Neutrophil (primary cell): ENCODE results near the gene PELI3.
A peak's percentile ranks its signal among the peaks of the same experiment; 100 is the strongest.

Source experiments
- H3K27ac ChIP-seq: fragments of 200-600 bp; sonication (generic); 2 replicates; pipeline ENCODE4 v1.5.1; 2016; ENCODE audit warnings: mild to moderate bottlenecking, moderate library complexity
- H3K27me3 ChIP-seq: fragments of 200-600 bp; sonication (generic); 2 replicates; pipeline ENCODE4 v1.6.0; 2016; ENCODE audit warnings: mild to moderate bottlenecking
- H3K36me3 ChIP-seq: fragments of 200-600 bp; sonication (generic); 2 replicates; pipeline ENCODE4 v1.5.1; 2017
- H3K4me1 ChIP-seq, 2 experiments: fragments of 200-600 bp in 1 of 2; sonication (generic) in 1 of 2; 1 replicate in 1 of 2; 2 replicates in 1 of 2; pipeline versions ENCODE4 v1.5.1 to v1.6.1; 2013 to 2016; ENCODE audit warnings: low read depth in 1 of 2, low read length in 1 of 2, mild to moderate bottlenecking in 1 of 2, moderate library complexity in 1 of 2; ENCODE audit not compliant: control insufficient read depth in 1 of 2, insufficient read depth in 1 of 2
- H3K4me3 ChIP-seq, 2 experiments: fragments of 200-600 bp in 1 of 2; sonication (generic) in 1 of 2; 1 replicate in 1 of 2; 2 replicates in 1 of 2; pipeline ENCODE4 v1.5.1; 2013 to 2016; ENCODE audit warnings: low read depth in 1 of 2, low read length in 1 of 2, mild to moderate bottlenecking in 1 of 2, moderate library complexity in 1 of 2
- H3K9me3 ChIP-seq: fragments of 200-600 bp; sonication (generic); 2 replicates; pipeline ENCODE4 v1.5.1; 2016
- TF ChIP-seq, protein P1 (sequence below): fragments of 200-600 bp; sonication (generic); IDR thresholded peaks from 2 replicates; pipeline ENCODE4 v1.5.1; 2016; ENCODE audit warnings: antibody characterized with exemption

The PELI3 gene

DNA sequence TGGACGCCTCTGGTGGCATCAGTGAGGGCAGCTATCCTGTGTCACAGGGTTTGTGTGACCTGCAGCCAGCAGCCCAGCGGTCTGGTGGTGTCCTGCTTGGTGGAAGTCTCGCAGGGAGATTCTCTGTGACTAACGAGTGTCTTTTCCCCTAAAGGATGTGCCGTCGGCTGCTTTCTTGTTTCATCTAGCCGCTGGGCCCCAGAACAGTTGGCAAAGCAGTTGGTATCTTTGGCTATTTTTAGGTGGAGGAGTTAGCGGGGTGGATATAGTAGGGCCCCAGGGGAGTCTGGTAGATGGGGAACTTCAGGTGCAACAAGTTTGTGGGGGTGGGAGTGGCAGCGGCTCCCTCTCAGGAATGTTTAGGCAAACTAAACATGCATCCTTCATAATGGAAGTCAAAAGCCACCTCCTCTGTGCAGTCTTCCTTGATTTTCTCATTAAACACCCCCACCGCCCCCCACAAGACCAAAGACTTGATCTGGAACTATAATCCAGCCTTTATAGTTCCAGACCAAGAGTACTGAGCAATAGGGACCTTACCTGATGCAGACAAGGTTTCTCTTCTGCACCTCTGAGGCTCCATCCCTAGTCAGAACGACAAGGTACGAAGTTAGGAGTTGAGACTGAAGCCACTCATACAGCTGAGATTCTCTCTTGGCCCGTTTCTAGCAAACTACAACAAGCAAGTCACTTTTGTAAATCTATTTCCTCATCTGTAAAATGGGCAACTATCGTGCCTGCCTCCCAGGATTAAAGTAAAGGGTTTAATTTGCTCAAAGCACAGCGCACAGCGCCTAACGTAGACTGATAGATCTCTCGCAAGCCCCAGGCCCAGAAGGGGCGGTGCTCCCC lies 1.1 kb upstream of the PELI3 start:
- peak overlapping the region; percentile 14 for H3K27ac ChIP-seq
- H3K36me3 ChIP-seq = no peaks in the 10 kb centered on the region
- TF ChIP-seq, protein P1, sequence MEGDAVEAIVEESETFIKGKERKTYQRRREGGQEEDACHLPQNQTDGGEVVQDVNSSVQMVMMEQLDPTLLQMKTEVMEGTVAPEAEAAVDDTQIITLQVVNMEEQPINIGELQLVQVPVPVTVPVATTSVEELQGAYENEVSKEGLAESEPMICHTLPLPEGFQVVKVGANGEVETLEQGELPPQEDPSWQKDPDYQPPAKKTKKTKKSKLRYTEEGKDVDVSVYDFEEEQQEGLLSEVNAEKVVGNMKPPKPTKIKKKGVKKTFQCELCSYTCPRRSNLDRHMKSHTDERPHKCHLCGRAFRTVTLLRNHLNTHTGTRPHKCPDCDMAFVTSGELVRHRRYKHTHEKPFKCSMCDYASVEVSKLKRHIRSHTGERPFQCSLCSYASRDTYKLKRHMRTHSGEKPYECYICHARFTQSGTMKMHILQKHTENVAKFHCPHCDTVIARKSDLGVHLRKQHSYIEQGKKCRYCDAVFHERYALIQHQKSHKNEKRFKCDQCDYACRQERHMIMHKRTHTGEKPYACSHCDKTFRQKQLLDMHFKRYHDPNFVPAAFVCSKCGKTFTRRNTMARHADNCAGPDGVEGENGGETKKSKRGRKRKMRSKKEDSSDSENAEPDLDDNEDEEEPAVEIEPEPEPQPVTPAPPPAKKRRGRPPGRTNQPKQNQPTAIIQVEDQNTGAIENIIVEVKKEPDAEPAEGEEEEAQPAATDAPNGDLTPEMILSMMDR = no peak
- no peaks in the 10 kb centered on the region for H3K9me3 ChIP-seq
- H3K4me1 ChIP-seq = peaks cover 12 to 20% of the 10 kb centered on the region in 2 experiments
- peak overlapping the region; percentile 62 to 69 for H3K4me3 ChIP-seq
- H3K27me3 ChIP-seq = peaks cover 46% of the 10 kb centered on the region

DNA sequence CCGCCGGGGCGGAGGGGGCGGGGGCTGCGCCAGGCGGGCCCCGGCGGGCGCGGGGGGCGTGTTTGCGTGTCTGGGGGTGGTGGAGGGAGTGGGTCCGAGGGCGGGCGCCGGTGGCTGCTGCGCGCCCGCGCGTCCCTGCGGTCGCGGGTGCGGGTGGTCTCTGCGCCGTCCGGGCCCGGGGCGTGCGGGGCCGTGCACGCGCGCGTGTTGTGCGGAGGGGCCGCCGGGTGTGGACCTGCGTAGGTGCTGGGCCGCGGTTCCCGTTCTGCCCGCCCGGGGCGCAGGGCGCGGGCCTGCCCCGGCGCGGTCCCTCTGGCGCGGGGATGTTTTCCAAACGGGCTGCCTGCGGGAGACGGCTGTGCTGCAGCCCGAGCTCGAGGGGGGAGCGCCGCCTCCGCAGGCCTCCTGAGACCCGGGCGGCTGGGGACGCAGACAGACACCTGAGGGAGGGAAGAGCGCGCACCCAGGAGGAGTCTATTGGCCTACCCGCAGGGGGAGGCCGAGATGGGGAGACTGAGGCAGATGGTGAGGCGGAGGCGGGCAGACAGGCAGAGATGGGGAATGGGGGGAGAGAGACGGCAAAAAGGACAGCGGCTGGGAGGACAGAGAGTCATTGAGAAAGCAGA lies 442 bp downstream of the PELI3 start:
- peak overlapping the region; percentile 55 to 62 for H3K4me3 ChIP-seq
- TF ChIP-seq, protein P1 = peak; percentile 20
- peak overlapping the region; percentile 14 for H3K27ac ChIP-seq
- H3K36me3 ChIP-seq = no peaks in the 10 kb centered on the region
- H3K27me3 ChIP-seq = peaks cover 46% of the 10 kb centered on the region
- peaks cover 12 to 18% of the 10 kb centered on the region in 2 experiments for H3K4me1 ChIP-seq
- H3K9me3 ChIP-seq = no peaks in the 10 kb centered on the region

DNA sequence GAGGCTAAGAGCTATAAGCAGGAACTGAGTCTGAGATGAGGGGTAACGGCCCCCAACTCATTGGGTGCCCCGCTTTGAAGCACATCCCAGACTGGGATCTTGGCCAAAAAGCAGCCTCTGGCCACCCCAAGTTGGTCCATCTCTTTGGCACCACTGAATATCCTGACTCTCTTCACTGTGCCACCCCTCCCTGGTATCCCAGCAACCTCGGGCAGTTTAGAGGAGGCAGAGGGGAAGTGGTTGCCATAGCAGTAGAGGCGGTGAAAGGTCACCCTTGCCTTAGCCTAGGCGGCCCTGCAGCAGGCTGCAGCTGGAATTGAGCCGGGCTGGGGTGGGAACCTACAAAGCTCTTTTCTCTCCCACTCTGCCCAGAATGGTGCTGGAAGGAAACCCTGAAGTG lies 1.1 kb downstream of the PELI3 start:
- Histone ChIP-seq H3K27ac (no peak overlapping the region), H3K27me3 (peaks cover 46% of the 10 kb centered on the region), H3K36me3 (no peaks in the 10 kb centered on the region), H3K4me3 (peak overlapping the region; percentile 55 to 62), H3K4me1 (peaks cover 12 to 14% of the 10 kb centered on the region in 2 experiments), H3K9me3 (no peaks in the 10 kb centered on the region)
- TF ChIP-seq, protein P1 = no peak

DNA sequence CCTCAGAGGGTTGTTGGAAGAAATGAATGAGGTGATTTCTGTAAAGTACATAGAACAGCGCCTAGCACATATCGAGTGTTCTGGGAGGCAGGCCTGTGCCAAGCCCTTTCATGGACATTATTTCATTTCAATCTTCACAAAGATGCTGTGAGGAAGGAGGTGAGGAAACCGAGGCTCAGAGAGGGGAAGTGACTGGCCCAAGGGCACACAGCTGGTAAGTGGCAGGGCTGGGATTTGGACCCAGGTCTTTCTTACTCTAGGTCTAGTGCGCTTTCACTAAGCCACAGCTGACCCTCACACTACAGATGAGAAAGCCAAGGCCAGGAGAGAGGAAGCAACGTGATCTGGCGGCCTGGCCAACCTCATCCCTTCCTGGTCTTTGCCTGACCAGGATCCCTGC lies 2.0 kb downstream of the PELI3 start:
- Histone ChIP-seq H3K36me3 (no peaks in the 10 kb centered on the region), H3K9me3 (no peaks in the 10 kb centered on the region), H3K27ac (no peak overlapping the region), H3K27me3 (peaks cover 46% of the 10 kb centered on the region), H3K4me3 (no peak overlapping the region), H3K4me1 (peaks cover 12 to 14% of the 10 kb centered on the region in 2 experiments)
- TF ChIP-seq, protein P1 = no peak

DNA sequence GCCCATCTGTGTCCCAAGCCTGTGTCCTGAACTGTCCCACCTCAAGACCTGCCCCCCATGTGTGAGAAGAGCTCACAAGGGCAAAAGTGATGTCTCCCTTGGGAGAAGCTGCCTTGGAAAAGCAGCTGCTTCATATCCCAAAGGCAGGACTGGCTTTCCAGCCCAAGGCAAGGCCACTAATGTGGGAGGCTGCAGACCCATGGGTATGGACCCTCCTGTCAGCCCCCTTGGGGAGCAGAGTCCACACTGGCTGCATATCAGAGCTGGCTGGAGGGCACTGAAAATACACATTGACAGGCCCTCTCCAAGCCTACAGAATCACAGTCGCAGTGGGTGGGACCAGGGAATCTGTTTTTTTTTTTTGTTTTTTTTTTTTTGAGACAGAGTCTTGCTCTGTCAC lies 2.7 kb downstream of the PELI3 start:
- Histone ChIP-seq H3K9me3 (no peaks in the 10 kb centered on the region), H3K27me3 (peaks cover 46% of the 10 kb centered on the region), H3K4me3 (no peak overlapping the region), H3K36me3 (no peaks in the 10 kb centered on the region), H3K27ac (no peak overlapping the region), H3K4me1 (peaks cover 12 to 14% of the 10 kb centered on the region in 2 experiments)
- TF ChIP-seq, protein P1 = no peak
